HepG2 (cell line): ENCODE measurements around the gene TPD52L2. TPM values are rescaled to one million over a fixed set of nuclear protein-coding genes. Genes with fewer than 3 reads are reported as not detected.
A peak's percentile ranks its signal among the peaks of the same experiment; 100 is the strongest.

Experiments used
- AGO1 ChIP-seq: fragments of 200-400 bp; formaldehyde crosslinking; IDR thresholded peaks from 2 replicates; pipeline ENCODE4 v1.6.1; 2017; ENCODE audit warnings: mild to moderate bottlenecking, low read depth, low read length, moderate library complexity; ENCODE audit not compliant: poor library complexity, severe bottlenecking
- HNRNPLL ChIP-seq: fragments of 200-400 bp; formaldehyde crosslinking; IDR thresholded peaks from 2 replicates; pipeline ENCODE4 v1.6.1; 2017; ENCODE audit warnings: mild to moderate bottlenecking, low read depth, low read length; ENCODE audit not compliant: poor library complexity, severe bottlenecking
- SYNCRIP ChIP-seq: fragments of 200-400 bp; formaldehyde crosslinking; IDR thresholded peaks from 2 replicates; pipeline ENCODE4 v1.6.1; 2018; ENCODE audit warnings: mild to moderate bottlenecking, low read depth, low read length; ENCODE audit not compliant: insufficient read depth
- TSC22D2 ChIP-seq: sonication (generic); formaldehyde crosslinking; IDR thresholded peaks from 2 replicates; pipeline ENCODE4 v1.5.1; 2020; ENCODE audit warnings: missing genetic modification reagents, mild to moderate bottlenecking, borderline replicate concordance
- ZNF501 ChIP-seq: sonication (generic); formaldehyde crosslinking; IDR thresholded peaks from 2 replicates; pipeline ENCODE4 v1.5.1; 2020; ENCODE audit warnings: mild to moderate bottlenecking, moderate library complexity, missing genetic modification reagents
- ZNF543 ChIP-seq: sonication (generic); formaldehyde crosslinking; IDR thresholded peaks from 2 replicates; pipeline ENCODE4 v1.4.0; 2020; ENCODE audit warnings: mild to moderate bottlenecking, missing genetic modification reagents
- polyA plus RNA-seq, 8 experiments: library from polyadenylated mRNA; depleted of rRNA in 3 of 8; stranded (reverse) in 7 of 8; unstranded in 1 of 8; fragments of >200 nt; fragmentation: Illumina TruSeq in 4 of 8; extraction: Trizol in 4 of 8; gene quantifications; 2 replicates each; pipeline versions ENCODE4 v1.2.1 to v1.2.3, GENCODE V29; 2011 to 2016; ENCODE audit warnings: low read depth in 4 of 8, missing spikeins in 1 of 8, mixed read lengths in 1 of 8; ENCODE audit not compliant: insufficient read depth in 1 of 8
- total RNA-seq, 5 experiments: library from RNA; depleted of rRNA; stranded (reverse); fragments of >200 nt; fragmentation: Illumina TruSeq; extraction: Trizol; gene quantifications; 2 replicates each; pipeline ENCODE4 v1.2.3, GENCODE V29; 2016; ENCODE audit warnings: low read depth in 1 of 5
- TF ChIP-seq, protein P1 (sequence below): sonication (generic); formaldehyde crosslinking; IDR thresholded peaks from 2 replicates; pipeline ENCODE4 v1.5.0; 2020; ENCODE audit warnings: mild to moderate bottlenecking, missing genetic modification reagents
- TF ChIP-seq, protein P2 (sequence below): sonication (generic); formaldehyde crosslinking; IDR thresholded peaks from 2 replicates; pipeline ENCODE4 v1.4.0; 2020; ENCODE audit warnings: mild to moderate bottlenecking, missing genetic modification reagents
- TF ChIP-seq, protein P3 (sequence below): sonication (generic); formaldehyde crosslinking; IDR thresholded peaks from 2 replicates; pipeline ENCODE4 v1.4.0; 2020; ENCODE audit warnings: mild to moderate bottlenecking, missing genetic modification reagents
- TF ChIP-seq, protein P4 (sequence below): sonication (generic); formaldehyde crosslinking; IDR thresholded peaks from 2 replicates; pipeline ENCODE4 v1.8.1; 2022; ENCODE audit warnings: low read depth, mild to moderate bottlenecking, missing genetic modification reagents
- TF ChIP-seq, protein P5 (sequence below): sonication (generic); formaldehyde crosslinking; IDR thresholded peaks from 2 replicates; pipeline ENCODE4 v1.4.0; 2020; ENCODE audit warnings: missing genetic modification reagents

The TPD52L2 gene
- total and polyA plus RNA-seq, 2 of the 13 experiments (the other 11 are each of a cell fraction or from before 2014, with no cell fraction given): 156 to 184 TPM

DNA sequence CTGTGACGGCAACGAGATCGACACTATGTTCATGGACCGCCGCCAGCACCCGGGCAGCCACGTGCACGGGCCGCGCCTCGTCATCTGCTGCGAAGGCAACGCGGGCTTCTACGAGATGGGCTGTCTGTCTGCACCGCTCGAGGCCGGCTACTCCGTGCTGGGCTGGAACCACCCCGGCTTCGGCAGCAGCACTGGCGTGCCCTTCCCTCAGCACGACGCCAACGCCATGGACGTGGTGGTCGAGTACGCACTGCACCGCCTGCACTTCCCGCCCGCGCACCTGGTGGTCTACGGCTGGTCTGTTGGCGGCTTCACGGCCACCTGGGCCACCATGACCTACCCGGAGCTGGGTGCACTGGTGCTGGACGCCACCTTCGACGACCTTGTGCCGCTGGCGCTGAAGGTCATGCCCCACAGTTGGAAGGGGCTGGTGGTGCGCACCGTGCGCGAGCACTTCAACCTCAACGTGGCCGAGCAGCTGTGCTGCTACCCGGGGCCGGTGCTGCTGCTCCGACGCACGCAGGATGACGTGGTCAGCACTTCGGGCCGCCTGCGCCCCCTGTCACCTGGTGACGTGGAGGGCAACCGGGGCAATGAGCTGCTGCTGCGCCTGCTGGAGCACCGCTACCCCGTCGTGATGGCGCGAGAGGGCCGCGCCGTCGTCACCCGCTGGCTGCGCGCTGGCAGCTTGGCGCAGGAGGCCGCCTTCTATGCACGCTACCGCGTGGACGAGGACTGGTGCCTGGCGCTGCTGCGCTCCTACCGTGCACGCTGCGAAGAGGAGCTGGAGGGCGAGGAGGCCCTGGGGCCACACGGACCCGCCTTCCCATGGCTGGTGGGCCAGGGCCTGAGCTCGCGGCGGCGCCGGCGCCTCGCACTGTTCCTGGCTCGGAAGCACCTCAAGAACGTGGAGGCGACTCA lies 2.8 kb upstream of the TPD52L2 start (continued):
- TF ChIP-seq, protein P1, sequence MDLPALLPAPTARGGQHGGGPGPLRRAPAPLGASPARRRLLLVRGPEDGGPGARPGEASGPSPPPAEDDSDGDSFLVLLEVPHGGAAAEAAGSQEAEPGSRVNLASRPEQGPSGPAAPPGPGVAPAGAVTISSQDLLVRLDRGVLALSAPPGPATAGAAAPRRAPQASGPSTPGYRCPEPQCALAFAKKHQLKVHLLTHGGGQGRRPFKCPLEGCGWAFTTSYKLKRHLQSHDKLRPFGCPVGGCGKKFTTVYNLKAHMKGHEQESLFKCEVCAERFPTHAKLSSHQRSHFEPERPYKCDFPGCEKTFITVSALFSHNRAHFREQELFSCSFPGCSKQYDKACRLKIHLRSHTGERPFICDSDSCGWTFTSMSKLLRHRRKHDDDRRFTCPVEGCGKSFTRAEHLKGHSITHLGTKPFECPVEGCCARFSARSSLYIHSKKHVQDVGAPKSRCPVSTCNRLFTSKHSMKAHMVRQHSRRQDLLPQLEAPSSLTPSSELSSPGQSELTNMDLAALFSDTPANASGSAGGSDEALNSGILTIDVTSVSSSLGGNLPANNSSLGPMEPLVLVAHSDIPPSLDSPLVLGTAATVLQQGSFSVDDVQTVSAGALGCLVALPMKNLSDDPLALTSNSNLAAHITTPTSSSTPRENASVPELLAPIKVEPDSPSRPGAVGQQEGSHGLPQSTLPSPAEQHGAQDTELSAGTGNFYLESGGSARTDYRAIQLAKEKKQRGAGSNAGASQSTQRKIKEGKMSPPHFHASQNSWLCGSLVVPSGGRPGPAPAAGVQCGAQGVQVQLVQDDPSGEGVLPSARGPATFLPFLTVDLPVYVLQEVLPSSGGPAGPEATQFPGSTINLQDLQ: 0 out of 2 replicates have a peak, but pooled peaks have one; percentile 31
- TF ChIP-seq ZNF543 (CRISPR knock-in tag) (no peak), SYNCRIP (no peak), ZNF501 (no peak), TSC22D2 (CRISPR knock-in tag) (no peak), HNRNPLL (peak; percentile 16), AGO1 (peak; percentile 40)
- TF ChIP-seq, protein P2, sequence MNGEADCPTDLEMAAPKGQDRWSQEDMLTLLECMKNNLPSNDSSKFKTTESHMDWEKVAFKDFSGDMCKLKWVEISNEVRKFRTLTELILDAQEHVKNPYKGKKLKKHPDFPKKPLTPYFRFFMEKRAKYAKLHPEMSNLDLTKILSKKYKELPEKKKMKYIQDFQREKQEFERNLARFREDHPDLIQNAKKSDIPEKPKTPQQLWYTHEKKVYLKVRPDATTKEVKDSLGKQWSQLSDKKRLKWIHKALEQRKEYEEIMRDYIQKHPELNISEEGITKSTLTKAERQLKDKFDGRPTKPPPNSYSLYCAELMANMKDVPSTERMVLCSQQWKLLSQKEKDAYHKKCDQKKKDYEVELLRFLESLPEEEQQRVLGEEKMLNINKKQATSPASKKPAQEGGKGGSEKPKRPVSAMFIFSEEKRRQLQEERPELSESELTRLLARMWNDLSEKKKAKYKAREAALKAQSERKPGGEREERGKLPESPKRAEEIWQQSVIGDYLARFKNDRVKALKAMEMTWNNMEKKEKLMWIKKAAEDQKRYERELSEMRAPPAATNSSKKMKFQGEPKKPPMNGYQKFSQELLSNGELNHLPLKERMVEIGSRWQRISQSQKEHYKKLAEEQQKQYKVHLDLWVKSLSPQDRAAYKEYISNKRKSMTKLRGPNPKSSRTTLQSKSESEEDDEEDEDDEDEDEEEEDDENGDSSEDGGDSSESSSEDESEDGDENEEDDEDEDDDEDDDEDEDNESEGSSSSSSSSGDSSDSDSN: no peak
- TF ChIP-seq, protein P3, sequence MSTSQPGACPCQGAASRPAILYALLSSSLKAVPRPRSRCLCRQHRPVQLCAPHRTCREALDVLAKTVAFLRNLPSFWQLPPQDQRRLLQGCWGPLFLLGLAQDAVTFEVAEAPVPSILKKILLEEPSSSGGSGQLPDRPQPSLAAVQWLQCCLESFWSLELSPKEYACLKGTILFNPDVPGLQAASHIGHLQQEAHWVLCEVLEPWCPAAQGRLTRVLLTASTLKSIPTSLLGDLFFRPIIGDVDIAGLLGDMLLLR (CRISPR knock-in tag): peak; percentile 45; the same call in 1 of the 2 replicates
- TF ChIP-seq, protein P4, sequence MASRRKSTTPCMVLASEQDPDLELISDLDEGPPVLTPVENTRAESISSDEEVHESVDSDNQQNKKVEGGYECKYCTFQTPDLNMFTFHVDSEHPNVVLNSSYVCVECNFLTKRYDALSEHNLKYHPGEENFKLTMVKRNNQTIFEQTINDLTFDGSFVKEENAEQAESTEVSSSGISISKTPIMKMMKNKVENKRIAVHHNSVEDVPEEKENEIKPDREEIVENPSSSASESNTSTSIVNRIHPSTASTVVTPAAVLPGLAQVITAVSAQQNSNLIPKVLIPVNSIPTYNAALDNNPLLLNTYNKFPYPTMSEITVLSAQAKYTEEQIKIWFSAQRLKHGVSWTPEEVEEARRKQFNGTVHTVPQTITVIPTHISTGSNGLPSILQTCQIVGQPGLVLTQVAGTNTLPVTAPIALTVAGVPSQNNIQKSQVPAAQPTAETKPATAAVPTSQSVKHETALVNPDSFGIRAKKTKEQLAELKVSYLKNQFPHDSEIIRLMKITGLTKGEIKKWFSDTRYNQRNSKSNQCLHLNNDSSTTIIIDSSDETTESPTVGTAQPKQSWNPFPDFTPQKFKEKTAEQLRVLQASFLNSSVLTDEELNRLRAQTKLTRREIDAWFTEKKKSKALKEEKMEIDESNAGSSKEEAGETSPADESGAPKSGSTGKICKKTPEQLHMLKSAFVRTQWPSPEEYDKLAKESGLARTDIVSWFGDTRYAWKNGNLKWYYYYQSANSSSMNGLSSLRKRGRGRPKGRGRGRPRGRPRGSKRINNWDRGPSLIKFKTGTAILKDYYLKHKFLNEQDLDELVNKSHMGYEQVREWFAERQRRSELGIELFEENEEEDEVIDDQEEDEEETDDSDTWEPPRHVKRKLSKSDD (CRISPR knock-in tag): peak; percentile 45; the same call in 1 of the 2 replicates
- TF ChIP-seq, protein P5, sequence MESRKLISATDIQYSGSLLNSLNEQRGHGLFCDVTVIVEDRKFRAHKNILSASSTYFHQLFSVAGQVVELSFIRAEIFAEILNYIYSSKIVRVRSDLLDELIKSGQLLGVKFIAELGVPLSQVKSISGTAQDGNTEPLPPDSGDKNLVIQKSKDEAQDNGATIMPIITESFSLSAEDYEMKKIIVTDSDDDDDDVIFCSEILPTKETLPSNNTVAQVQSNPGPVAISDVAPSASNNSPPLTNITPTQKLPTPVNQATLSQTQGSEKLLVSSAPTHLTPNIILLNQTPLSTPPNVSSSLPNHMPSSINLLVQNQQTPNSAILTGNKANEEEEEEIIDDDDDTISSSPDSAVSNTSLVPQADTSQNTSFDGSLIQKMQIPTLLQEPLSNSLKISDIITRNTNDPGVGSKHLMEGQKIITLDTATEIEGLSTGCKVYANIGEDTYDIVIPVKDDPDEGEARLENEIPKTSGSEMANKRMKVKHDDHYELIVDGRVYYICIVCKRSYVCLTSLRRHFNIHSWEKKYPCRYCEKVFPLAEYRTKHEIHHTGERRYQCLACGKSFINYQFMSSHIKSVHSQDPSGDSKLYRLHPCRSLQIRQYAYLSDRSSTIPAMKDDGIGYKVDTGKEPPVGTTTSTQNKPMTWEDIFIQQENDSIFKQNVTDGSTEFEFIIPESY: 0 out of 2 replicates have a peak, but pooled peaks have one; percentile 43
